Fibroblast of the aortic adventitia (primary cell): ENCODE data around the gene TMEM52B. TPM values are rescaled to one million over a fixed set of nuclear protein-coding genes. Genes with fewer than 3 reads are reported as not detected.

ENCODE experiments used
- DNase-seq: peaks from one replicate; pipeline ENCODE4 v3.0.0-alpha.2; 2010; ENCODE audit warnings: low read depth
- H3K4me3 ChIP-seq: 2 replicates; pipeline ENCODE4 v1.5.1; 2011; ENCODE audit warnings: low read depth, mild to moderate bottlenecking, control low read depth, low read length, moderate library complexity
- total RNA-seq: library from RNA; depleted of rRNA; stranded (reverse); fragments of >200 nt; gene quantifications from 2 replicates; pipeline ENCODE4 v1.2.3, GENCODE V29; 2012; ENCODE audit warnings: low replicate concordance
- TF ChIP-seq, protein P1 (sequence below): IDR thresholded peaks from 2 replicates; pipeline ENCODE4 v1.5.1; 2011; ENCODE audit warnings: mild to moderate bottlenecking, low read length, control low read depth, inconsistent platforms; ENCODE audit not compliant: insufficient read depth

Gene TMEM52B
- total RNA-seq, 1 donor, result under 0.01 TPM

DNA sequence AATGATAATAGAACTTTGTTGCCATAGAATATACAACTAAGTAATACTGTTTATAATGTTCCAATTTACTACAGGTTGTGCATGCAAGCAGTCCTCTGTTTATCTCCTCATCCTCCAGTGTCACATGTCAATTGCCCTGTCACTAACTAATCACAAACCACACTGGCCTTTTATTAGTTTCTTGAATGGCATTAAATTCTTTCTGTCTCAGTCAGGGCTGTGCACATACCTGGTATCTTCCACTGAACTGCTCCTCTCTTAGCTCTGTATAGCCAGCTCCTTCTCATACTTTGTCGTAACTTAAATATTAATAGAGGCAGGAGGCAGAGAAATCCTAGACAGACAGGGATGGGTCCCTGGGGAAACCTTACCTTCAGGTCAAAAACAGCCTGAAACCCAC is 57.9 kb downstream of the TMEM52B start:
- H3K4me3 ChIP-seq, result no peak overlapping the region
- TF ChIP-seq, protein P1, sequence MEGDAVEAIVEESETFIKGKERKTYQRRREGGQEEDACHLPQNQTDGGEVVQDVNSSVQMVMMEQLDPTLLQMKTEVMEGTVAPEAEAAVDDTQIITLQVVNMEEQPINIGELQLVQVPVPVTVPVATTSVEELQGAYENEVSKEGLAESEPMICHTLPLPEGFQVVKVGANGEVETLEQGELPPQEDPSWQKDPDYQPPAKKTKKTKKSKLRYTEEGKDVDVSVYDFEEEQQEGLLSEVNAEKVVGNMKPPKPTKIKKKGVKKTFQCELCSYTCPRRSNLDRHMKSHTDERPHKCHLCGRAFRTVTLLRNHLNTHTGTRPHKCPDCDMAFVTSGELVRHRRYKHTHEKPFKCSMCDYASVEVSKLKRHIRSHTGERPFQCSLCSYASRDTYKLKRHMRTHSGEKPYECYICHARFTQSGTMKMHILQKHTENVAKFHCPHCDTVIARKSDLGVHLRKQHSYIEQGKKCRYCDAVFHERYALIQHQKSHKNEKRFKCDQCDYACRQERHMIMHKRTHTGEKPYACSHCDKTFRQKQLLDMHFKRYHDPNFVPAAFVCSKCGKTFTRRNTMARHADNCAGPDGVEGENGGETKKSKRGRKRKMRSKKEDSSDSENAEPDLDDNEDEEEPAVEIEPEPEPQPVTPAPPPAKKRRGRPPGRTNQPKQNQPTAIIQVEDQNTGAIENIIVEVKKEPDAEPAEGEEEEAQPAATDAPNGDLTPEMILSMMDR, result no peak
- DNase-seq, result no peak

DNA sequence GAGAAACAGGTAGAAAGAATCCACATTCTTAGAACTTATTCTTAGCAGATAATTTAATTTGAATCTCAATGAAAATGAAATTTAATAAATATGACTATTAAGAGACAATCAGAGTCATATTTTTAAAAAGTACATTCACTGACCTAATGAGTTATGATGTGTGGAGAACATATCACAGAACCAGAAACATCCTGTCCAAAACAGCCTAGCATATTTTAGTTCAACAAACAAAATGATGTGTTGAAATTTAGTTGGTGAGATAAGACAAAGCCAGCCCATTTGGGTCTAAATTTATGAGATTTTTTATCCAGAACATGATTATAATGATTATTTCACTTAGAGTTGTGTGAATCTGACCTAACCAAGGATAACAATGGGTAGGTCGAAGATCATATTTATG is 59.7 kb downstream of the TMEM52B start:
- no peak for DNase-seq
- no peak overlapping the region for H3K4me3 ChIP-seq
- TF ChIP-seq, protein P1, result no peak

DNA sequence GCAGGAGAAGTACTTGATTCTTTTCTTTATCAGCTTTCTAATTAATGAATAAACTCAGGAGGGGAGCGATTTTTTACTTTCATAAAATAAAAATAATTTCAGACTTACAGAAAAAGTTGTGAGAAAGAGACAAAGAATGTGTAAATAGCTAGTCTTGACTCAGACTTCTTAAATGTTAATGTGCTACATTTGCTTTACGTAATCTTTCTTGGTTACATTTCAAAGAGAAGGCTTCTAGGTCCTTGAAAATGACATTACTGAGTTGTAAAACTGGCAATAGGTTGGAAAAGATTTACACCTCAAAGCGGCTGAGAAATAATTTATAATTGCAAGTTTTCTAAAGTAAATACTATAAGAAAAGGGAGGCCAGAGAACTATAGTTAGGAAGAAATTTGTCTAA is 62.5 kb downstream of the TMEM52B start:
- TF ChIP-seq, protein P1, result no peak
- H3K4me3 ChIP-seq, result no peak overlapping the region
- no peak for DNase-seq

Other genes starting within 250 kb of the TMEM52B start
- gene CLEC2A, start 246.7 kb upstream of the TMEM52B start, total RNA-seq, result not detected in 2 replicates
- gene CLEC12A, start 207.6 kb upstream of the TMEM52B start, total RNA-seq, result not detected in 2 replicates
- gene CLEC1B, start 179.9 kb upstream of the TMEM52B start, total RNA-seq, result not detected in 2 replicates
- gene CLEC12B, start 168.4 kb upstream of the TMEM52B start, total RNA-seq, result not detected in 2 replicates
- not detected in 2 replicates for gene CLEC9A, start 148.3 kb upstream of the TMEM52B start, total RNA-seq
- 0.16 TPM in 1 of 2 replicates, not detected in the other for gene CLEC1A, start 80.0 kb upstream of the TMEM52B start, total RNA-seq
- not detected in 2 replicates for gene CLEC7A, start 48.8 kb upstream of the TMEM52B start, total RNA-seq
- gene OLR1, start 6.9 kb upstream of the TMEM52B start, total RNA-seq, result not detected in 2 replicates
- gene GABARAPL1, start 33.8 kb downstream of the TMEM52B start, total RNA-seq, result 26.3 and 82.4 TPM in 2 replicates
- 0.16 and 0.45 TPM in 2 replicates for gene KLRD1, start 128.8 kb downstream of the TMEM52B start, total RNA-seq
- gene KLRK1, start 211.0 kb downstream of the TMEM52B start, total RNA-seq, result not detected in 2 replicates
- not detected in 2 replicates for gene KLRC4, start 230.7 kb downstream of the TMEM52B start, total RNA-seq
- not detected in 2 replicates for gene KLRC3, start 241.6 kb downstream of the TMEM52B start, total RNA-seq